ENCODE data around the gene RAB6B. TPM values are rescaled to one million over a fixed set of nuclear protein-coding genes. Genes with fewer than 3 reads are reported as not detected.

Gene RAB6B
- polyA plus RNA-seq, 1 experiment = 2.2 TPM

- TF ChIP-seq CTCF (IDR thresholded peaks at IDR 0.05; ENCODE audit: low read depth, low read length) = no peak
- H3K9me3 ChIP-seq (ENCODE audit: control insufficient read depth, insufficient read depth, low read length) = no peaks in the 10 kb centered on the region
- no peak overlapping the region for H3K4me3 ChIP-seq (ENCODE audit: low read depth, low read length)
- H3K27ac ChIP-seq (ENCODE audit: low read depth, low read length) = no peak overlapping the region
- ChIA-PET CTCF (interaction anchor here (0.8 to 1.2 kb wide), 4 partner anchors 9 to 399 kb away, joined by 3 to 4 read pairs (median 3); no protein-coding TSS in a partner anchor), POLR2A (no interaction called here)
- no peak for DNase-seq (ENCODE audit: low read depth, low spot score)
- no peaks in the 10 kb centered on the region for H3K27me3 ChIP-seq (ENCODE audit: control insufficient read depth, insufficient read depth, low read length)
These were observed 82.8 kb downstream of the RAB6B start for GRCh38 chr3:133812872-133813271.

GRCh38 chr3:133805702-133806475, 89.8 kb downstream of the RAB6B start, which contains the start of gene SRPRB:
SRPRB (plus strand) TSS chr3:133805815; CDS start chr3:133805849, 34 bp downstream.
- H3K27me3 ChIP-seq (ENCODE audit: control insufficient read depth, insufficient read depth, low read length) = no peaks in the 10 kb centered on the region
- peak within 1 kb of the TSS; percentile 39 for H3K27ac ChIP-seq (ENCODE audit: low read depth, low read length)
- CTCF ChIA-PET = interaction anchor here (0.8 to 1.5 kb wide), 3 partner anchors 13 to 15 kb away, joined by 3 to 7 read pairs (median 3); no protein-coding TSS in a partner anchor
- peak; percentile 77 for DNase-seq (ENCODE audit: low read depth, low spot score)
- no peak for TF ChIP-seq CTCF (IDR thresholded peaks at IDR 0.05; ENCODE audit: low read depth, low read length)
- H3K4me3 ChIP-seq (ENCODE audit: low read depth, low read length) = peak within 1 kb of the TSS; percentile 96
- H3K9me3 ChIP-seq (ENCODE audit: control insufficient read depth, insufficient read depth, low read length) = no peaks in the 10 kb centered on the region; the same call in 1 of the 2 replicates
- POLR2A ChIA-PET = interaction anchor here (0.6 kb wide), 1 partner anchor 24 kb away, joined by 4 read pairs; no protein-coding TSS in a partner anchor

- Histone ChIP-seq H3K27ac (ENCODE audit: low read depth, low read length) (no peak overlapping the region), H3K27me3 (ENCODE audit: control insufficient read depth, insufficient read depth, low read length) (no peaks in the 10 kb centered on the region), H3K9me3 (ENCODE audit: control insufficient read depth, insufficient read depth, low read length) (no peaks in the 10 kb centered on the region; the same call in 1 of the 2 replicates), H3K4me3 (ENCODE audit: low read depth, low read length) (peak overlapping the region; percentile 96)
- ChIA-PET POLR2A (no interaction called here), CTCF (interaction anchor here (1.5 kb wide), 1 partner anchor 13 kb away, joined by 7 read pairs; no protein-coding TSS in a partner anchor)
- TF ChIP-seq CTCF (IDR thresholded peaks at IDR 0.05; ENCODE audit: low read depth, low read length) = no peak
- no peak for DNase-seq (ENCODE audit: low read depth, low spot score)
These were observed 90.3 kb downstream of the RAB6B start for GRCh38 chr3:133805384-133805701.

- H3K9me3 ChIP-seq (ENCODE audit: control insufficient read depth, insufficient read depth, low read length) = no peaks in the 10 kb centered on the region; the same call in 1 of the 2 replicates
- no peak for TF ChIP-seq CTCF (IDR thresholded peaks at IDR 0.05; ENCODE audit: low read depth, low read length)
- H3K27ac ChIP-seq (ENCODE audit: low read depth, low read length) = no peak overlapping the region
- POLR2A ChIA-PET = no interaction called here
- CTCF ChIA-PET = interaction anchor here (1.5 kb wide), 2 partner anchors 8 to 14 kb away, joined by 3 to 7 read pairs; no protein-coding TSS in a partner anchor
- DNase-seq (ENCODE audit: low read depth, low spot score) = no peak
- no peaks in the 10 kb centered on the region for H3K27me3 ChIP-seq (ENCODE audit: control insufficient read depth, insufficient read depth, low read length)
- peak overlapping the region; percentile 96; the same call in 1 of the 2 replicates for H3K4me3 ChIP-seq (ENCODE audit: low read depth, low read length)
These were observed 90.8 kb downstream of the RAB6B start for GRCh38 chr3:133804896-133805295.

GRCh38 chr3:133803469-133803868, 92.2 kb downstream of the RAB6B start:
- Histone ChIP-seq H3K27ac (ENCODE audit: low read depth, low read length) (no peak overlapping the region), H3K9me3 (ENCODE audit: control insufficient read depth, insufficient read depth, low read length) (no peaks in the 10 kb centered on the region; the same call in 1 of the 2 replicates), H3K27me3 (ENCODE audit: control insufficient read depth, insufficient read depth, low read length) (no peaks in the 10 kb centered on the region), H3K4me3 (ENCODE audit: low read depth, low read length) (no peak overlapping the region)
- POLR2A ChIA-PET = no interaction called here
- no peak for DNase-seq (ENCODE audit: low read depth, low spot score)
- CTCF ChIA-PET = interaction anchor here (1.5 kb wide), 1 partner anchor 10 kb away, joined by 3 read pairs; no protein-coding TSS in a partner anchor
- no peak for TF ChIP-seq CTCF (IDR thresholded peaks at IDR 0.05; ENCODE audit: low read depth, low read length)
